Ishikawa (cell line): ENCODE measurements around the gene TXNDC8.

ENCODE experiments used
- CEBPB ChIP-seq: IDR thresholded peaks from 2 replicates; pipeline ENCODE4 v1.6.1; 2012
- CREB1 ChIP-seq: IDR thresholded peaks from 2 replicates; pipeline ENCODE4 v1.6.1; 2012; ENCODE audit warnings: low read depth
- EGR1 ChIP-seq: IDR thresholded peaks from 2 replicates; pipeline ENCODE4 v1.6.1; 2012
- EP300 ChIP-seq: IDR thresholded peaks from 2 replicates; pipeline ENCODE4 v1.6.1; 2012; ENCODE audit warnings: borderline replicate concordance
- FOXM1 ChIP-seq: IDR thresholded peaks from 2 replicates; pipeline ENCODE4 v1.6.1; 2012; ENCODE audit warnings: low read depth, borderline replicate concordance
- MAX ChIP-seq: IDR thresholded peaks from 2 replicates; pipeline ENCODE4 v1.6.1; 2012
- NFIC ChIP-seq: IDR thresholded peaks from 2 replicates; pipeline ENCODE4 v1.6.1; 2012
- RAD21 ChIP-seq: IDR thresholded peaks from 2 replicates; pipeline ENCODE4 v1.6.1; 2012; ENCODE audit warnings: low read depth
- REST ChIP-seq: IDR thresholded peaks from 2 replicates; pipeline ENCODE4 v1.6.1; 2012; ENCODE audit warnings: low read depth, mild to moderate bottlenecking
- TAF1 ChIP-seq: IDR thresholded peaks from 2 replicates; pipeline ENCODE4 v1.6.1; 2012; ENCODE audit warnings: low read depth, mild to moderate bottlenecking
- TCF12 ChIP-seq: IDR thresholded peaks from 2 replicates; pipeline ENCODE4 v1.6.1; 2012; ENCODE audit warnings: low read depth
- TEAD4 ChIP-seq: IDR thresholded peaks from 2 replicates; pipeline ENCODE4 v1.6.1; 2012
- USF1 ChIP-seq: IDR thresholded peaks from 2 replicates; pipeline ENCODE4 v1.6.1; 2012
- YY1 ChIP-seq: IDR thresholded peaks from 2 replicates; pipeline ENCODE4 v1.6.1; 2012; ENCODE audit warnings: low read depth
- ZBTB7A ChIP-seq: IDR thresholded peaks from 2 replicates; pipeline ENCODE4 v1.6.1; 2012; ENCODE audit warnings: low read depth

TXNDC8 gene

GRCh38 chr9:110338143-110338542 lies 480 bp upstream of the TXNDC8 start:
- TF ChIP-seq CEBPB (no peak), USF1 (no peak), TEAD4 (no peak), TAF1 (no peak), EP300 (no peak), RAD21 (no peak), TCF12 (no peak), NFIC (no peak), EGR1 (no peak), REST (no peak)

GRCh38 chr9:110336363-110336762 lies 1.3 kb downstream of the TXNDC8 start:
- TF ChIP-seq TCF12 (no peak), CEBPB (no peak), EGR1 (no peak), ZBTB7A (no peak), USF1 (no peak), FOXM1 (no peak), NFIC (no peak), YY1 (no peak), MAX (no peak), EP300 (no peak), RAD21 (no peak), TEAD4 (no peak), CREB1 (no peak), TAF1 (no peak), REST (no peak)

- TF ChIP-seq CEBPB (no peak), TEAD4 (no peak), MAX (no peak), CREB1 (no peak), REST (no peak)
Observed at GRCh38 chr9:110334871-110335270, 2.8 kb downstream of the TXNDC8 start.

- TF ChIP-seq NFIC, result no peak
- no peak for TF ChIP-seq USF1
- TF ChIP-seq TAF1, result no peak
- no peak for TF ChIP-seq CREB1
- TF ChIP-seq FOXM1, result no peak
- no peak for TF ChIP-seq YY1
- TF ChIP-seq MAX, result no peak
- TF ChIP-seq EGR1, result no peak
- TF ChIP-seq CEBPB, result no peak
- no peak for TF ChIP-seq REST
- TF ChIP-seq ZBTB7A, result no peak
- no peak for TF ChIP-seq EP300
- TF ChIP-seq RAD21, result no peak
- TF ChIP-seq TEAD4, result no peak
- TF ChIP-seq TCF12, result no peak
Observed at GRCh38 chr9:110334183-110334582, 3.5 kb downstream of the TXNDC8 start.
